ENCODE results near the gene GNAQ. TPM values are rescaled to one million over a fixed set of nuclear protein-coding genes. Genes with fewer than 3 reads are reported as not detected.

GNAQ gene
- total and polyA plus RNA-seq, 4 donors = 6.8 to 19.6 (median 12.6) TPM

GRCh38 chr9:77807281-77807683, 224.3 kb downstream of the GNAQ start:
- Histone ChIP-seq H3K9me3 (ENCODE audit: control insufficient read depth in 4 of 4, low read length in 3 of 4) (no peaks in the 10 kb centered on the region), H3K9ac (ENCODE audit: low read depth in 1 of 2, low read length in 2 of 2) (no peak overlapping the region), H3K4me1 (ENCODE audit: control insufficient read depth in 4 of 4, insufficient read depth in 4 of 4, low read length in 3 of 4) (peaks cover 1 to 19% (median 9%) of the 10 kb centered on the region in 4 donors), H3K27ac (ENCODE audit: low read depth in 1 of 2, low read length in 2 of 2) (no peak overlapping the region), H3K4me3 (ENCODE audit: low read depth in 1 of 3, low read length in 3 of 3) (no peak overlapping the region), H3K36me3 (ENCODE audit: control insufficient read depth in 4 of 4, insufficient read depth in 3 of 4, low read depth in 1 of 4, low read length in 3 of 4) (peaks cover 0 to 4% (median under 1%) of the 10 kb centered on the region in 4 donors), H3K27me3 (ENCODE audit: control insufficient read depth in 4 of 4, insufficient read depth in 4 of 4, low read length in 3 of 4) (no peaks in the 10 kb centered on the region)
- TF ChIP-seq, protein P1, sequence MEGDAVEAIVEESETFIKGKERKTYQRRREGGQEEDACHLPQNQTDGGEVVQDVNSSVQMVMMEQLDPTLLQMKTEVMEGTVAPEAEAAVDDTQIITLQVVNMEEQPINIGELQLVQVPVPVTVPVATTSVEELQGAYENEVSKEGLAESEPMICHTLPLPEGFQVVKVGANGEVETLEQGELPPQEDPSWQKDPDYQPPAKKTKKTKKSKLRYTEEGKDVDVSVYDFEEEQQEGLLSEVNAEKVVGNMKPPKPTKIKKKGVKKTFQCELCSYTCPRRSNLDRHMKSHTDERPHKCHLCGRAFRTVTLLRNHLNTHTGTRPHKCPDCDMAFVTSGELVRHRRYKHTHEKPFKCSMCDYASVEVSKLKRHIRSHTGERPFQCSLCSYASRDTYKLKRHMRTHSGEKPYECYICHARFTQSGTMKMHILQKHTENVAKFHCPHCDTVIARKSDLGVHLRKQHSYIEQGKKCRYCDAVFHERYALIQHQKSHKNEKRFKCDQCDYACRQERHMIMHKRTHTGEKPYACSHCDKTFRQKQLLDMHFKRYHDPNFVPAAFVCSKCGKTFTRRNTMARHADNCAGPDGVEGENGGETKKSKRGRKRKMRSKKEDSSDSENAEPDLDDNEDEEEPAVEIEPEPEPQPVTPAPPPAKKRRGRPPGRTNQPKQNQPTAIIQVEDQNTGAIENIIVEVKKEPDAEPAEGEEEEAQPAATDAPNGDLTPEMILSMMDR (IDR thresholded peaks at IDR 0.05; ENCODE audit: low read depth, low read length, missing input control) = no peak
- TF ChIP-seq RXRA (IDR thresholded peaks at IDR 0.05) (no peak), YY1 (IDR thresholded peaks at IDR 0.05) (no peak), FOXA2 (IDR thresholded peaks at IDR 0.05) (no peak), HNF4A (conservative IDR thresholded peaks at IDR 0.05) (no peak), JUND (IDR thresholded peaks at IDR 0.05) (no peak), SP1 (IDR thresholded peaks at IDR 0.05) (no peak), GABPA (IDR thresholded peaks at IDR 0.05 in 1 of 2, conservative IDR thresholded peaks at IDR 0.05 in 1 of 2) (no peak), RAD21 (IDR thresholded peaks at IDR 0.05) (no peak)
- TF ChIP-seq, protein P2, sequence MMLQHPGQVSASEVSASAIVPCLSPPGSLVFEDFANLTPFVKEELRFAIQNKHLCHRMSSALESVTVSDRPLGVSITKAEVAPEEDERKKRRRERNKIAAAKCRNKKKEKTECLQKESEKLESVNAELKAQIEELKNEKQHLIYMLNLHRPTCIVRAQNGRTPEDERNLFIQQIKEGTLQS (IDR thresholded peaks at IDR 0.05) = no peak
- WGBS = 64% methylated on average over 2 of the region's 2 CpGs
- DNase-seq (ENCODE audit: low spot score) = no peak

DNA sequence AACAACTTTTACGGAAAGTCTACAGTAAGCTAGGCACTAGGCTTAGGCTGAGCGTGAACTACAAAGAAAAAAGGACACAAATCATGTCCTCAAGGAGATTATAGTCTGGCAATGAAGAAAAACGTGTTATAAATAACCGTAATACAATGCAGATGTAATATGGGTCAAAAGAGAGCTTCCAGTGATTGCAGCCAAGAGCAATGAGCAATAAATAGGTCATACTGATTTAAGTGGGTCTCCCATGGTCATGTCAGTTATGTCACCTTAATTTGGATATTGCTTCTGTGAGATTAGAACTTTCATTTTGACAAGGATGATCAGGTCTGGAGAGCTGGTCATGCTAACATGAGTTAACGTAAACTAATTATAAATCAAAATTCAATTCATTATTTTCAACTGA, 224.9 kb downstream of the GNAQ start:
- no peak overlapping the region for H3K27ac ChIP-seq (ENCODE audit: low read depth in 1 of 2, low read length in 2 of 2)
- H3K9ac ChIP-seq (ENCODE audit: low read depth in 1 of 2, low read length in 2 of 2) = no peak overlapping the region
- H3K9me3 ChIP-seq (ENCODE audit: control insufficient read depth in 4 of 4, low read length in 3 of 4) = no peaks in the 10 kb centered on the region
- H3K36me3 ChIP-seq (ENCODE audit: control insufficient read depth in 4 of 4, insufficient read depth in 3 of 4, low read depth in 1 of 4, low read length in 3 of 4) = peaks cover 0 to 4% (median under 1%) of the 10 kb centered on the region in 4 donors
- no peak overlapping the region for H3K4me3 ChIP-seq (ENCODE audit: low read depth in 1 of 3, low read length in 3 of 3)
- TF ChIP-seq, protein P1 (IDR thresholded peaks at IDR 0.05; ENCODE audit: low read depth, low read length, missing input control) = no peak
- TF ChIP-seq SP1 (IDR thresholded peaks at IDR 0.05) = no peak
- no peak for TF ChIP-seq TAF1 (conservative IDR thresholded peaks at IDR 0.05)
- TF ChIP-seq JUND (IDR thresholded peaks at IDR 0.05) = no peak
- no peak for TF ChIP-seq RXRA (IDR thresholded peaks at IDR 0.05)
- TF ChIP-seq FOXA1 (IDR thresholded peaks at IDR 0.05) = no peak
- no peak for TF ChIP-seq ZBTB33 (IDR thresholded peaks at IDR 0.05)
- peaks cover 1 to 19% (median 9%) of the 10 kb centered on the region in 4 donors for H3K4me1 ChIP-seq (ENCODE audit: control insufficient read depth in 4 of 4, insufficient read depth in 4 of 4, low read length in 3 of 4)
- DNase-seq (ENCODE audit: low spot score) = no peak
- H3K27me3 ChIP-seq (ENCODE audit: control insufficient read depth in 4 of 4, insufficient read depth in 4 of 4, low read length in 3 of 4) = no peaks in the 10 kb centered on the region
- 96% methylated on average over 5 of the region's 5 CpGs for WGBS
